ENCODE measurements around the gene ARL4C.

ARL4C gene

GRCh38 chr2:234451242-234451641 is 45.6 kb downstream of the ARL4C start:
- DNase-seq (ENCODE audit: low read depth) = no peak
- no peak overlapping the region for H3K4me3 ChIP-seq (ENCODE audit: low read depth, low read length)
- in situ Hi-C loops (cut with HindIII; ENCODE audit: low sequenced_read_pairs) = loop anchor here (5.0 kb wide), 1 partner anchor 74 kb away; no protein-coding TSS in a partner anchor
- no peak for TF ChIP-seq CTCF (IDR thresholded peaks at IDR 0.05; ENCODE audit: low read depth, low read length, missing control alignments)

GRCh38 chr2:234450431-234451124 is 46.3 kb downstream of the ARL4C start:
- no peak for DNase-seq (ENCODE audit: low read depth)
- H3K4me3 ChIP-seq (ENCODE audit: low read depth, low read length) = no peak overlapping the region
- no peak for TF ChIP-seq CTCF (IDR thresholded peaks at IDR 0.05; ENCODE audit: low read depth, low read length, missing control alignments)
- in situ Hi-C loops (cut with HindIII; ENCODE audit: low sequenced_read_pairs) = loop anchor here (5.0 kb wide), 1 partner anchor 73 kb away; no protein-coding TSS in a partner anchor

DNA sequence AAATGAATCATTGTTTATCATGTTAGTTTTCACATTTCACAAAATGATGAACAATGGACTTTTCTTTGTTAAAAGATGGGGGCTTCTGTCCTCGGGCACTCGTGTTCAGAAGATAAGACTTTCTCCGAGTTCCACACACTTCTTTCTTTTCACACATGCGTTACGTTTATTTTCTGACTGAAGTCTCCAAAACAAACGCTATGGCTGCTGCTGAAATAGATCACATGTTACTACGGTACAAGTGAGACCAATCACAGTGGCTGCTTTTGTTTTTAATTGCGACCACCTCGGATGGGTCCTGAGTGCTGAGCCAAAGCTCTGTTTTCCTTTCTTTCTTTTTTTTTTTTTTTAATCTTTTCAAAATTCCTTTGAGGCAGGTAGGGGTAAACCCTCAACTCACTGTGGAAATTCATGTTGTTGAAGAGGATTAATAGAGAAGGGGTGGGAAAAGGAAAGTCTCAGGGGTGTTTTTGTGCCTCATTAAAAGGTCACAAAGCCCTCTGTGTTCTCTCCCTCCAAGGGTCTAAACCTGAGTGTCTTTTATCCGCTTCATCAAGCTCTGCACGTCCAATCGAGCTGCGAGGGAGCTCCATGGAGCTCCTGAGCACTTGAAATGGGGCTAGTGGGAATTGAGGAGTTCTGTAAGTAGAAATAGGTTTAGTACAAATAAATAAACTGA is 48.2 kb downstream of the ARL4C start:
- no peak for TF ChIP-seq CTCF (IDR thresholded peaks at IDR 0.05; ENCODE audit: low read depth, low read length, missing control alignments)
- DNase-seq (ENCODE audit: low read depth) = no peak
- in situ Hi-C loops (cut with HindIII; ENCODE audit: low sequenced_read_pairs) = no loop called here
- no peak overlapping the region for H3K4me3 ChIP-seq (ENCODE audit: low read depth, low read length)

- in situ Hi-C loops (cut with HindIII; ENCODE audit: low sequenced_read_pairs) = no loop called here
- DNase-seq (ENCODE audit: low read depth) = no peak
- no peak overlapping the region for H3K4me3 ChIP-seq (ENCODE audit: low read depth, low read length)
- no peak for TF ChIP-seq CTCF (IDR thresholded peaks at IDR 0.05; ENCODE audit: low read depth, low read length, missing control alignments)
Measured at GRCh38 chr2:234447963-234448362, 48.9 kb downstream of the ARL4C start.

DNA sequence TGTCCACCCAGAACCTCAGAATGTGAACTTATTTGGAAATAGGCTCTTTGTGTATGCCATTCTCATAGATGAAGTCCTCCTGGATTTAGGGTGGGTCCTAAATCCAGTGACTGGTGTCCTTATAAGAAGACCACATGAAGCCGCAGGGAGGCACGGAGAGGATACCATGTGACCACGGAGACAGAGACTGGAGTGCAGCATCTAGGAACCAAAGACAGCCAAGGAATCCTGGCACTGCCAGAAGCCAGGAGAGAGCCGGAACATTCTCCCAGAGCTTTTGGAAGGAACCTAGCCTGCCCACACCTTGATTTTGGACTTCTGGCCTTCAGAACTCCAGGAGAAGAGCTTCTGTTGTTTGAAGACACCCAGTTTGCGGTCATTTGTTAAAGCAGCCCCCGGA is 49.7 kb downstream of the ARL4C start:
- no peak for TF ChIP-seq CTCF (IDR thresholded peaks at IDR 0.05; ENCODE audit: low read depth, low read length, missing control alignments)
- no peak overlapping the region for H3K4me3 ChIP-seq (ENCODE audit: low read depth, low read length)
- DNase-seq (ENCODE audit: low read depth) = no peak
- in situ Hi-C loops (cut with HindIII; ENCODE audit: low sequenced_read_pairs) = no loop called here

DNA sequence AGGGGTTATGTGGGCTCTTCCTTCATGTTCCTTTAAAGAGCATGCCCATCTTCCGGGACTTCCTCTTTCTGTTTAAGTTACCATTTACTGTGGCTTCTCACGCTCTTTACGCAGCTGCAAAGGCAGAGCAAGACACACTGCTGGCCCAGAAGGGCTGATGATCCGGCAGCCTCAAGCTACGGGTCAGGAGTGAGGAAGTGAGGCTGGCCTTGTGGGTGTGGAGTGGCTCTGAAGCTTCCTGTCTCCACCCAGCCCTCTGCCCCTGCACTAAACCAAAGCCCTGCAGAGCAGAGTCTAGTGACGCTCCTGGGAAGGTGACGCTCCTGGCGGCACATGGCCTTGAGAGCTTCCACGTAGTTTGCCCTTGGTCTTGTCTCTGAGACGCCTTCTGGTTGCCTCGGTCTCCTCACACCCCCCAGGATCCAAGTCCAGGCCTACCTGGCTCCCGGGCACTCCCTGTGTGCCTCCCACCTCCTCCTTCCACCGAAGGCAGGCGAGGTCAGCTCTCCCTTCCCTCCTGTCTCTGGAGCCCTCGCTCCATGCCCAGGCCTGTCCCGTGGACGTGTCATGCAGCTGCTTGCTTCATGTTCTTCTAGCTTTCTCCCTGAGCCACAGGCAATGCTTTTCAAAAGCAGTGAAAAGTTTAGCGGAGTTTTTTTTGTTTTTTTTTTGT is 50.3 kb downstream of the ARL4C start:
- in situ Hi-C loops (cut with HindIII; ENCODE audit: low sequenced_read_pairs) = no loop called here
- DNase-seq (ENCODE audit: low read depth) = no peak
- no peak overlapping the region for H3K4me3 ChIP-seq (ENCODE audit: low read depth, low read length)
- TF ChIP-seq CTCF (IDR thresholded peaks at IDR 0.05; ENCODE audit: low read depth, low read length, missing control alignments) = no peak

Data from astrocyte of the cerebellum (primary cell).